Endothelial cell of umbilical vein (primary cell): Measurements from ENCODE around the gene NCBP1. TPM values are rescaled to one million over a fixed set of nuclear protein-coding genes. Genes with fewer than 3 reads are reported as not detected.

Experiments used
- BruUV-seq: library from RNA; stranded (reverse); fragments of 400-500 nt; replicated peaks from 2 replicates; lab custom pipeline; 2021; lab: Mats Ljungman, UMichigan
- CTCF ChIA-PET: fragments of 300-600, 350-600 bp; sonication (Branson Sonifier 250); formaldehyde crosslinking; loops from one replicate; lab custom pipeline; 2021; ENCODE audit warnings: antibody characterized with exemption, inconsistent platforms; lab: Charles Lee
- POLR2A ChIA-PET: fragments of 300-600, 350-600 bp; sonication (Branson Sonifier 250); formaldehyde crosslinking; loops from one replicate; lab custom pipeline; 2021; ENCODE audit warnings: antibody characterized with exemption, inconsistent platforms; lab: Charles Lee
- DNase-seq: peaks from one replicate; pipeline ENCODE4 v3.0.0-alpha.2; 2011; ENCODE audit warnings: low read depth, low spot score
- FAIRE-seq: peaks from 2 replicates; lab custom pipeline; 2011; peaks lifted over from hg19 to GRCh38; lab: Jason Lieb, UNC
- H2AFZ ChIP-seq: 2 replicates; pipeline ENCODE4 v1.6.0; 2012; ENCODE audit warnings: low read depth, low read length, control low read depth, inconsistent platforms
- H3K27ac ChIP-seq: 2 replicates; pipeline ENCODE4 v1.5.1; 2011; ENCODE audit warnings: low read depth, mild to moderate bottlenecking, control low read depth, low read length, moderate library complexity; ENCODE audit not compliant: insufficient read depth
- H3K27me3 ChIP-seq, 2 experiments: 2 replicates each; pipeline versions ENCODE4 v1.6.0 to v1.6.1; 2011; ENCODE audit warnings: low read length in 2 of 2, mixed read lengths in 1 of 2; ENCODE audit not compliant: control insufficient read depth in 2 of 2, insufficient read depth in 2 of 2
- H3K36me3 ChIP-seq, 2 experiments: 2 replicates in 1 of 2; 3 replicates in 1 of 2; pipeline ENCODE4 v1.5.1; 2011; ENCODE audit warnings: low read length in 2 of 2, mild to moderate bottlenecking in 1 of 2, moderate library complexity in 1 of 2; ENCODE audit not compliant: control insufficient read depth in 2 of 2, insufficient read depth in 2 of 2; ENCODE audit errors: extremely low read depth in 1 of 2
- H3K4me1 ChIP-seq: 3 replicates; pipeline ENCODE4 v1.5.1; 2011; ENCODE audit warnings: mild to moderate bottlenecking, low read length; ENCODE audit not compliant: control insufficient read depth, insufficient read depth; ENCODE audit errors: extremely low read depth
- H3K4me2 ChIP-seq: 2 replicates; pipeline ENCODE4 v1.6.1; 2011; ENCODE audit warnings: low read length, control low read depth, mixed read lengths; ENCODE audit not compliant: insufficient read depth
- H3K4me3 ChIP-seq, 3 experiments: fragments of 200-600 bp in 1 of 3; sonication (generic), shearing (Covaris generic) in 1 of 3; replicated peaks in 1 of 3; 2 replicates each; pipeline ENCODE4 v1.5.1; 2011 to 2016; ENCODE audit warnings: control low read depth in 3 of 3, low read length in 3 of 3, mild to moderate bottlenecking in 2 of 3, inconsistent platforms in 1 of 3, low read depth in 1 of 3, moderate library complexity in 1 of 3; ENCODE audit not compliant: insufficient read depth in 1 of 3
- H3K79me2 ChIP-seq: 2 replicates; pipeline ENCODE4 v1.6.0; 2012; ENCODE audit warnings: low read length, inconsistent platforms; ENCODE audit not compliant: control insufficient read depth, insufficient read depth
- H3K9ac ChIP-seq: replicated peaks from 2 replicates; pipeline ENCODE3; 2011; ENCODE audit warnings: low read length, control low read depth; ENCODE audit not compliant: insufficient read depth; ENCODE audit errors: extremely low read depth
- H3K9me1 ChIP-seq: replicated peaks from 3 replicates; pipeline ENCODE4 v1.6.0; 2011; ENCODE audit warnings: mild to moderate bottlenecking, low read length; ENCODE audit not compliant: control insufficient read depth, insufficient read depth; ENCODE audit errors: extremely low read depth
- H3K9me3 ChIP-seq: replicated peaks from 2 replicates; pipeline ENCODE4 v1.5.1; 2012; ENCODE audit warnings: low read length, inconsistent platforms; ENCODE audit not compliant: control insufficient read depth, insufficient read depth
- H4K20me1 ChIP-seq: replicated peaks from 2 replicates; pipeline ENCODE3; 2011; ENCODE audit warnings: mild to moderate bottlenecking, low read length; ENCODE audit not compliant: control insufficient read depth, insufficient read depth; ENCODE audit errors: extremely low read depth
- EZH2 ChIP-seq: IDR thresholded peaks from 2 replicates; pipeline ENCODE4 v1.6.1; 2012; ENCODE audit warnings: borderline replicate concordance, low read depth, mild to moderate bottlenecking, moderate library complexity, low read length, inconsistent platforms; ENCODE audit not compliant: severe bottlenecking
- FOS ChIP-seq: IDR thresholded peaks from 2 replicates; pipeline ENCODE4 v1.6.1; 2011; ENCODE audit warnings: mild to moderate bottlenecking, low read length, moderate library complexity, borderline replicate concordance; ENCODE audit not compliant: insufficient read depth
- GATA2 ChIP-seq: IDR thresholded peaks from 2 replicates; pipeline ENCODE4 v1.7.0; 2011; ENCODE audit warnings: low read depth, mild to moderate bottlenecking, moderate library complexity, mixed read lengths, low read length; ENCODE audit not compliant: insufficient read length, insufficient read depth
- JUN ChIP-seq: IDR thresholded peaks from 2 replicates; pipeline ENCODE4 v1.6.1; 2011; ENCODE audit warnings: borderline replicate concordance, low read depth; ENCODE audit not compliant: insufficient read length, insufficient read depth
- MAX ChIP-seq: IDR thresholded peaks from 2 replicates; pipeline ENCODE4 v1.6.1; 2011; ENCODE audit not compliant: insufficient read depth, insufficient read length
- MYC ChIP-seq: IDR thresholded peaks from one replicate; pipeline ENCODE4 v1.6.1; 2011; ENCODE audit warnings: mild to moderate bottlenecking, low read depth, low read length
- POLR2AphosphoS5 ChIP-seq: IDR thresholded peaks from 2 replicates; pipeline ENCODE4 v1.6.1; 2012; ENCODE audit warnings: low read depth, mild to moderate bottlenecking, control low read depth, low read length, moderate library complexity; ENCODE audit not compliant: insufficient read depth
- dilution Hi-C: fragments of 300-500 bp; cut with MboI; formaldehyde crosslinking; loops from one replicate; pipeline ENCODE4 v1.15.0; 2019; ENCODE audit warnings: low sequenced_read_pairs; ENCODE audit not compliant: extremely low pct_ligation_motif_present
- intact Hi-C: fragments of 100-400 bp; cut with micrococcal nuclease; formaldehyde crosslinking; loops from one replicate; pipeline ENCODE4 v1.10.0; 2022
- polyA plus RNA-seq, 4 experiments: library from polyadenylated mRNA; depleted of rRNA in 3 of 4; stranded (reverse) in 3 of 4; unstranded in 1 of 4; fragments of >200 nt; gene quantifications; 2 replicates each; pipeline versions ENCODE4 v1.2.1 to v1.2.3, GENCODE V29; 2011 to 2012; ENCODE audit warnings: missing spikeins in 1 of 4
- total RNA-seq: library from RNA; stranded (reverse); gene quantifications from 2 replicates; pipeline ENCODE4 v1.2.3, GENCODE V29; 2021
- TF ChIP-seq, protein P1 (sequence below), 2 donors: IDR thresholded peaks; 1 replicate in 1 of 2; 2 replicates in 1 of 2; pipeline ENCODE4 v1.5.1; 2011; ENCODE audit warnings: low read length in 2 of 2, mild to moderate bottlenecking in 2 of 2, moderate library complexity in 2 of 2, control low read depth in 1 of 2, inconsistent platforms in 1 of 2, low read depth in 1 of 2; ENCODE audit not compliant: insufficient read depth in 1 of 2; ENCODE audit errors: extremely low read depth in 1 of 2

Gene NCBP1
- total and polyA plus RNA-seq, 2 donors (not counting 3 experiments of a cell fraction or from before 2014, with no cell fraction given): 10.9 to 45.3 TPM

GRCh38 chr9:97604901-97605645 lies 28.5 kb upstream of the NCBP1 start:
- TF ChIP-seq EZH2 (no peak), MYC (no peak), MAX (no peak), POLR2AphosphoS5 (no peak), JUN (no peak), GATA2 (no peak), FOS (no peak)
- TF ChIP-seq, protein P1, sequence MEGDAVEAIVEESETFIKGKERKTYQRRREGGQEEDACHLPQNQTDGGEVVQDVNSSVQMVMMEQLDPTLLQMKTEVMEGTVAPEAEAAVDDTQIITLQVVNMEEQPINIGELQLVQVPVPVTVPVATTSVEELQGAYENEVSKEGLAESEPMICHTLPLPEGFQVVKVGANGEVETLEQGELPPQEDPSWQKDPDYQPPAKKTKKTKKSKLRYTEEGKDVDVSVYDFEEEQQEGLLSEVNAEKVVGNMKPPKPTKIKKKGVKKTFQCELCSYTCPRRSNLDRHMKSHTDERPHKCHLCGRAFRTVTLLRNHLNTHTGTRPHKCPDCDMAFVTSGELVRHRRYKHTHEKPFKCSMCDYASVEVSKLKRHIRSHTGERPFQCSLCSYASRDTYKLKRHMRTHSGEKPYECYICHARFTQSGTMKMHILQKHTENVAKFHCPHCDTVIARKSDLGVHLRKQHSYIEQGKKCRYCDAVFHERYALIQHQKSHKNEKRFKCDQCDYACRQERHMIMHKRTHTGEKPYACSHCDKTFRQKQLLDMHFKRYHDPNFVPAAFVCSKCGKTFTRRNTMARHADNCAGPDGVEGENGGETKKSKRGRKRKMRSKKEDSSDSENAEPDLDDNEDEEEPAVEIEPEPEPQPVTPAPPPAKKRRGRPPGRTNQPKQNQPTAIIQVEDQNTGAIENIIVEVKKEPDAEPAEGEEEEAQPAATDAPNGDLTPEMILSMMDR (IDR thresholded peaks at IDR 0.05; ENCODE audit: extremely low read depth in 1 of 2, insufficient read depth in 1 of 2, low read depth in 1 of 2, low read length in 2 of 2): no peak
- no peaks in the 10 kb centered on the region for H3K9me1 ChIP-seq
- DNase-seq: no peak
- no TSS peak for BruUV-seq
- no peaks in the 10 kb centered on the region for H3K27me3 ChIP-seq
- H3K4me2 ChIP-seq: no peak overlapping the region
- H4K20me1 ChIP-seq: no peaks in the 10 kb centered on the region
- H3K4me1 ChIP-seq: no peaks in the 10 kb centered on the region
- dilution Hi-C loops: loop anchor here (25.0 kb wide), 1 partner anchor 143 kb away; no protein-coding TSS in a partner anchor
- intact Hi-C loops: no loop called here
- no peaks in the 10 kb centered on the region for H3K79me2 ChIP-seq
- POLR2A ChIA-PET: no interaction called here
- no peak overlapping the region for H3K4me3 ChIP-seq
- no peak overlapping the region for H3K9ac ChIP-seq
- CTCF ChIA-PET: interaction anchor here (15.7 kb wide), 1 partner anchor 134 kb away, joined by 775 read pairs; no protein-coding TSS in a partner anchor
- no peak overlapping the region for H3K27ac ChIP-seq
- peaks cover 9 to 19% of the 10 kb centered on the region in 2 experiments for H3K36me3 ChIP-seq
- no peak overlapping the region for H2AFZ ChIP-seq
- no peaks in the 10 kb centered on the region for H3K9me3 ChIP-seq
- no peak for FAIRE-seq
